HG03460 (cell line): ENCODE data around the gene DLG1.
"Not testable (repeated sequence)": the region's sequence is repeated elsewhere in the genome, so short reads cannot be mapped to it uniquely, and the experiment has no call there.

Experiments
- ATAC-seq: cut with Tn5 transposase; IDR thresholded peaks from one replicate; pipeline ENCODE4 v1.9.1; 2021; ENCODE audit not compliant: unreplicated experiment

Gene DLG1

GRCh38 chr3:197122394-197122793 lies 176.0 kb downstream of the DLG1 start:
- no peak for ATAC-seq

- ATAC-seq = no peak
Measured at GRCh38 chr3:197117114-197117513, 181.3 kb downstream of the DLG1 start.

GRCh38 chr3:197114007-197114406 lies 184.4 kb downstream of the DLG1 start:
- no peak for ATAC-seq

- ATAC-seq = no peak
Measured at GRCh38 chr3:197111685-197112084, 186.7 kb downstream of the DLG1 start.

- no peak for ATAC-seq
Measured at GRCh38 chr3:197105786-197106185, 192.6 kb downstream of the DLG1 start.

GRCh38 chr3:197104738-197105137 lies 193.7 kb downstream of the DLG1 start:
- ATAC-seq = no peak

GRCh38 chr3:197103766-197104165 lies 194.6 kb downstream of the DLG1 start:
- ATAC-seq = no peak

- ATAC-seq = no peak
Measured at GRCh38 chr3:197093871-197094270, 204.5 kb downstream of the DLG1 start.

- ATAC-seq = no peak
Measured at GRCh38 chr3:197088370-197088769, 210.0 kb downstream of the DLG1 start.

- ATAC-seq = no peak
Measured at GRCh38 chr3:197085137-197085536, 213.3 kb downstream of the DLG1 start.

GRCh38 chr3:197083486-197083885 lies 214.9 kb downstream of the DLG1 start:
- ATAC-seq = no peak

- no peak for ATAC-seq
Measured at GRCh38 chr3:197082871-197083270, 215.5 kb downstream of the DLG1 start.

GRCh38 chr3:197080344-197080743 lies 218.1 kb downstream of the DLG1 start:
- ATAC-seq = no peak

GRCh38 chr3:197076415-197076814 lies 222.0 kb downstream of the DLG1 start:
- ATAC-seq = no peak

- no peak for ATAC-seq
Measured at GRCh38 chr3:197068077-197068476, 230.3 kb downstream of the DLG1 start.

- ATAC-seq = no peak
Measured at GRCh38 chr3:197064771-197065170, 233.6 kb downstream of the DLG1 start.

GRCh38 chr3:197062446-197062845 lies 236.0 kb downstream of the DLG1 start:
- no peak for ATAC-seq

- not testable (repeated sequence) for ATAC-seq
Measured at GRCh38 chr3:197051637-197052036, 246.8 kb downstream of the DLG1 start.

GRCh38 chr3:197050511-197050910 lies 247.9 kb downstream of the DLG1 start:
- no peak for ATAC-seq

GRCh38 chr3:197042539-197042938 lies 255.9 kb downstream of the DLG1 start:
- no peak for ATAC-seq

- no peak for ATAC-seq
Measured at GRCh38 chr3:197041875-197042488, 256.4 kb downstream of the DLG1 start.

- no peak for ATAC-seq
Measured at GRCh38 chr3:197040658-197041057, 257.8 kb downstream of the DLG1 start.

GRCh38 chr3:197038679-197039462 lies 259.5 kb downstream of the DLG1 start:
- no peak for ATAC-seq
